H1 (cell line): ENCODE results near the gene B3GALT5. TPM values are rescaled to one million over a fixed set of nuclear protein-coding genes. Genes with fewer than 3 reads are reported as not detected.

Experiments
- ATF3 ChIP-seq: IDR thresholded peaks from 2 replicates; pipeline ENCODE4 v1.6.1; 2011; ENCODE audit warnings: low read depth, mild to moderate bottlenecking, low read length; ENCODE audit not compliant: insufficient read depth
- CHD2 ChIP-seq: IDR thresholded peaks from 2 replicates; pipeline ENCODE4 v1.6.1; 2012; ENCODE audit warnings: low read length, improper control_type of control experiment
- CTBP2 ChIP-seq: IDR thresholded peaks from 2 replicates; pipeline ENCODE4 v1.7.0; 2011; ENCODE audit warnings: borderline replicate concordance, mild to moderate bottlenecking, moderate library complexity, mixed read lengths, low read length; ENCODE audit not compliant: insufficient read depth, insufficient read length
- GABPA ChIP-seq: IDR thresholded peaks from 2 replicates; pipeline ENCODE4 v1.6.1; 2011; ENCODE audit warnings: mild to moderate bottlenecking, low read length, moderate library complexity, borderline replicate concordance; ENCODE audit not compliant: insufficient read depth
- MAFK ChIP-seq: IDR thresholded peaks from 2 replicates; pipeline ENCODE4 v1.6.1; 2012; ENCODE audit warnings: low read depth, mild to moderate bottlenecking, improper control_type of control experiment, low read length
- NRF1 ChIP-seq: IDR thresholded peaks from 2 replicates; pipeline ENCODE4 v1.6.1; 2011; ENCODE audit warnings: mild to moderate bottlenecking, low read depth, low read length, improper control_type of control experiment
- RFX5 ChIP-seq: IDR thresholded peaks from 2 replicates; pipeline ENCODE4 v1.6.1; 2011; ENCODE audit warnings: low read depth, low read length, improper control_type of control experiment, borderline replicate concordance
- TAF1 ChIP-seq: IDR thresholded peaks from 2 replicates; pipeline ENCODE4 v1.6.1; 2011; ENCODE audit warnings: mild to moderate bottlenecking, low read depth, low read length
- TBP ChIP-seq: IDR thresholded peaks from 2 replicates; pipeline ENCODE4 v1.6.1; 2011; ENCODE audit warnings: low read depth, low read length, improper control_type of control experiment
- TCF12 ChIP-seq: IDR thresholded peaks from 2 replicates; pipeline ENCODE4 v1.6.1; 2011; ENCODE audit warnings: low read depth, mild to moderate bottlenecking, low read length
- polyA plus RNA-seq, 7 experiments: library from polyadenylated mRNA; depleted of rRNA in 3 of 7; stranded (reverse) in 5 of 7; unstranded in 2 of 7; fragments of >200 nt in 5 of 7; fragments of 200-250 nt in 2 of 7; gene quantifications; 1 replicate in 5 of 7; 2 replicates in 1 of 7; 4 replicates in 1 of 7; pipeline versions ENCODE4 v1.2.1 to v1.2.3, GENCODE V29; 2011 to 2013; ENCODE audit warnings: missing spikeins in 2 of 7, mixed read lengths in 2 of 7
- total RNA-seq: library from RNA; stranded (reverse); fragmentation: NEBNext Ultra II Directional; extraction: Animal tissue kit (Norgen Biotek cat#: 25700); gene quantifications from 2 replicates; pipeline ENCODE4 v1.2.1, GENCODE V29; 2021

B3GALT5 gene
- total and polyA plus RNA-seq, 2 of the 8 experiments (the other 6 are each of a cell fraction or from before 2014, with no cell fraction given), result 11.9 to 25.1 TPM

GRCh38 chr21:39641827-39642450 lies 29.2 kb downstream of the B3GALT5 start (continued):
- TF ChIP-seq TBP (no peak), TAF1 (no peak), TCF12 (no peak), CHD2 (no peak), NRF1 (no peak), MAFK (no peak), CTBP2 (no peak), GABPA (no peak), RFX5 (no peak), ATF3 (no peak)
